HepG2 (cell line): Measurements from ENCODE around the gene MST1R. TPM values are rescaled to one million over a fixed set of nuclear protein-coding genes. Genes with fewer than 3 reads are reported as not detected.

Experiments used
- CBX1 ChIP-seq: IDR thresholded peaks from one replicate; pipeline ENCODE4 v1.6.1; 2016; ENCODE audit warnings: antibody characterized with exemption, low read depth
- ONECUT2 ChIP-seq: sonication (generic); formaldehyde crosslinking; IDR thresholded peaks from 2 replicates; pipeline ENCODE4 v1.4.0; 2020; ENCODE audit warnings: missing genetic modification reagents
- PLRG1 ChIP-seq: fragments of 450-650 bp; conservative IDR thresholded peaks from 2 replicates; pipeline ENCODE4 v1.6.1; 2016
- RFX3 ChIP-seq: IDR thresholded peaks from 2 replicates; pipeline ENCODE4 v1.6.1; 2016; ENCODE audit warnings: missing biosample characterization, missing genetic modification reagents
- SMC3 ChIP-seq: IDR thresholded peaks from 2 replicates; pipeline ENCODE4 v1.6.1; 2011; ENCODE audit warnings: low read length, improper control_type of control experiment
- SOX5 ChIP-seq: IDR thresholded peaks from 2 replicates; pipeline ENCODE4 v1.6.1; 2016; ENCODE audit warnings: borderline replicate concordance
- SP4 ChIP-seq: sonication (generic); formaldehyde crosslinking; IDR thresholded peaks from 2 replicates; pipeline ENCODE4 v1.8.1; 2023; ENCODE audit warnings: mild to moderate bottlenecking, missing genetic modification reagents
- SSRP1 ChIP-seq: IDR thresholded peaks from 2 replicates; pipeline ENCODE4 v1.6.1; 2016; ENCODE audit warnings: control low read depth
- STAG1 ChIP-seq: sonication (generic); formaldehyde crosslinking; IDR thresholded peaks from 2 replicates; pipeline ENCODE4 v1.4.0; 2020; ENCODE audit warnings: missing genetic modification reagents
- XBP1 ChIP-seq: sonication (generic); formaldehyde crosslinking; IDR thresholded peaks from 2 replicates; pipeline ENCODE4 v1.5.0; 2020; ENCODE audit warnings: missing genetic modification reagents
- ZFX ChIP-seq: sonication (generic); formaldehyde crosslinking; IDR thresholded peaks from 2 replicates; pipeline ENCODE4 v1.4.0; 2020; ENCODE audit warnings: mild to moderate bottlenecking, low read depth, missing genetic modification reagents, moderate library complexity
- ZNF12 ChIP-seq: sonication (generic); formaldehyde crosslinking; IDR thresholded peaks from 2 replicates; pipeline ENCODE4 v1.5.0; 2020; ENCODE audit warnings: missing genetic modification reagents
- ZNF431 ChIP-seq: sonication (generic); formaldehyde crosslinking; IDR thresholded peaks from 2 replicates; pipeline ENCODE4 v1.9.0; 2022; ENCODE audit warnings: missing genetic modification reagents, low read depth, mild to moderate bottlenecking, borderline replicate concordance
- ZNF460 ChIP-seq: sonication (generic); formaldehyde crosslinking; IDR thresholded peaks from 2 replicates; pipeline ENCODE4 v1.5.1; 2020; ENCODE audit warnings: missing genetic modification reagents, mild to moderate bottlenecking, borderline replicate concordance
- polyA plus RNA-seq, 8 experiments: library from polyadenylated mRNA; depleted of rRNA in 3 of 8; stranded (reverse) in 7 of 8; unstranded in 1 of 8; fragments of >200 nt; fragmentation: Illumina TruSeq in 4 of 8; extraction: Trizol in 4 of 8; gene quantifications; 2 replicates each; pipeline versions ENCODE4 v1.2.1 to v1.2.3, GENCODE V29; 2011 to 2016; ENCODE audit warnings: low read depth in 4 of 8, missing spikeins in 1 of 8, mixed read lengths in 1 of 8; ENCODE audit not compliant: insufficient read depth in 1 of 8
- total RNA-seq, 5 experiments: library from RNA; depleted of rRNA; stranded (reverse); fragments of >200 nt; fragmentation: Illumina TruSeq; extraction: Trizol; gene quantifications; 2 replicates each; pipeline ENCODE4 v1.2.3, GENCODE V29; 2016; ENCODE audit warnings: low read depth in 1 of 5
- TF ChIP-seq, protein P1 (sequence below): sonication (generic); formaldehyde crosslinking; IDR thresholded peaks from 2 replicates; pipeline ENCODE4 v1.4.0; 2020; ENCODE audit warnings: missing genetic modification reagents
- TF ChIP-seq, protein P2 (sequence below): sonication (generic); formaldehyde crosslinking; IDR thresholded peaks from 2 replicates; pipeline ENCODE4 v1.5.1; 2020; ENCODE audit warnings: missing genetic modification reagents, mild to moderate bottlenecking, borderline replicate concordance
- TF ChIP-seq, protein P3 (sequence below): sonication (generic); formaldehyde crosslinking; conservative IDR thresholded peaks from 2 replicates; pipeline ENCODE4 v1.8.1; 2023; ENCODE audit warnings: missing genetic modification reagents
- TF ChIP-seq, protein P4 (sequence below): sonication (generic); formaldehyde crosslinking; IDR thresholded peaks from 2 replicates; pipeline ENCODE4 v1.8.1; 2023; ENCODE audit warnings: mild to moderate bottlenecking, inconsistent platforms, moderate library complexity, missing genetic modification reagents, borderline replicate concordance
- TF ChIP-seq, protein P5 (sequence below): sonication (generic); formaldehyde crosslinking; IDR thresholded peaks from 2 replicates; pipeline ENCODE4 v1.4.0; 2020; ENCODE audit warnings: mild to moderate bottlenecking, missing genetic modification reagents
- TF ChIP-seq, protein P6 (sequence below): sonication (generic); formaldehyde crosslinking; conservative IDR thresholded peaks from 2 replicates; pipeline ENCODE4 v1.4.0; 2020; ENCODE audit warnings: missing genetic modification reagents

MST1R gene
- total and polyA plus RNA-seq, 2 of the 13 experiments (the other 11 are each of a cell fraction or from before 2014, with no cell fraction given), result 0.11 to 0.77 TPM

DNA sequence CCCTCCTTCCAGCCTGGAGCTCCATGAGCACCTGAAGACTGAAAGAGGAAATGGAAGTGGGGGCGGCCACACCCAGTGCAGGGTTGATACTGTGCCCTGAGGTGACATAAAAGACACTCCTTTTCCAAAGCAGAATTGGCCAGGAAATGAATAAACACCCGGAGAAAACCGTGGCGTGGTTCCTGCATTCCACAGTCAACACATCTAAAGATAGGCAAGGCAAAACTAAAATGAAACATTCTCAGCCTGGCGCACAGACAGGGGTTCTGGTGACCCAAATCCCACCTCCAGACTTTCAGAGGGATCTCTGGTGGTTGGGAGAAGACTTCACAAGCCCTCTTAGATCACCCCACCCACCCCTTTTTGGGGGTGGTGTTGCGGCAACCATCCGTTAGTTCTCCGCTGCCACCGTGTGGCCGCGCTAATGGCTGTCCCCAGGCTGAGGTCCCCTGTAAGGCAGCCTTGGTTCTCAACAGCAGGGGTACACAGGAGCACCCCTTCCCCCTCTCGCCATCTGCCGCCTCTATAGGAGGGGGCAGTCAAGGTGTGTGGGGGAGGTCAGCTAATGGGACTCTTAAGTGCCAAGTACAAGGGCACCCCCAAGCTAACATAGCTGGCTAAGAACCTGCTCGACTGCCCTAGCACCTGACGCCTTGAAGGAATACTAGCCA, 2.5 kb upstream of the MST1R start (continued):
- TF ChIP-seq SP4 (CRISPR knock-in tag) (peak; percentile 40; the same call in 1 of the 2 replicates), XBP1 (CRISPR knock-in tag) (no peak), ZNF431 (CRISPR knock-in tag) (no peak; the same call in 1 of the 2 replicates), SMC3 (peak; percentile 58), CBX1 (no peak), ONECUT2 (no peak), SSRP1 (CRISPR knock-in tag) (no peak), RFX3 (CRISPR knock-in tag) (no peak), ZNF12 (0 out of 2 replicates have a peak, but pooled peaks have one; percentile 48), PLRG1 (no peak), SOX5 (CRISPR knock-in tag) (no peak), ZNF460 (CRISPR knock-in tag) (no peak), ZFX (no peak), STAG1 (CRISPR knock-in tag) (peak; percentile 85)
- TF ChIP-seq, protein P1, sequence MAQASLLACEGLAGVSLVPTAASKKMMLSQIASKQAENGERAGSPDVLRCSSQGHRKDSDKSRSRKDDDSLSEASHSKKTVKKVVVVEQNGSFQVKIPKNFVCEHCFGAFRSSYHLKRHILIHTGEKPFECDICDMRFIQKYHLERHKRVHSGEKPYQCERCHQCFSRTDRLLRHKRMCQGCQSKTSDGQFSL (CRISPR knock-in tag), result 0 out of 2 replicates have a peak, but pooled peaks have one; percentile 49
- TF ChIP-seq, protein P2, sequence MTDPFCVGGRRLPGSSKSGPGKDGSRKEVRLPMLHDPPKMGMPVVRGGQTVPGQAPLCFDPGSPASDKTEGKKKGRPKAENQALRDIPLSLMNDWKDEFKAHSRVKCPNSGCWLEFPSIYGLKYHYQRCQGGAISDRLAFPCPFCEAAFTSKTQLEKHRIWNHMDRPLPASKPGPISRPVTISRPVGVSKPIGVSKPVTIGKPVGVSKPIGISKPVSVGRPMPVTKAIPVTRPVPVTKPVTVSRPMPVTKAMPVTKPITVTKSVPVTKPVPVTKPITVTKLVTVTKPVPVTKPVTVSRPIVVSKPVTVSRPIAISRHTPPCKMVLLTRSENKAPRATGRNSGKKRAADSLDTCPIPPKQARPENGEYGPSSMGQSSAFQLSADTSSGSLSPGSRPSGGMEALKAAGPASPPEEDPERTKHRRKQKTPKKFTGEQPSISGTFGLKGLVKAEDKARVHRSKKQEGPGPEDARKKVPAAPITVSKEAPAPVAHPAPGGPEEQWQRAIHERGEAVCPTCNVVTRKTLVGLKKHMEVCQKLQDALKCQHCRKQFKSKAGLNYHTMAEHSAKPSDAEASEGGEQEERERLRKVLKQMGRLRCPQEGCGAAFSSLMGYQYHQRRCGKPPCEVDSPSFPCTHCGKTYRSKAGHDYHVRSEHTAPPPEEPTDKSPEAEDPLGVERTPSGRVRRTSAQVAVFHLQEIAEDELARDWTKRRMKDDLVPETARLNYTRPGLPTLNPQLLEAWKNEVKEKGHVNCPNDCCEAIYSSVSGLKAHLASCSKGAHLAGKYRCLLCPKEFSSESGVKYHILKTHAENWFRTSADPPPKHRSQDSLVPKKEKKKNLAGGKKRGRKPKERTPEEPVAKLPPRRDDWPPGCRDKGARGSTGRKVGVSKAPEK (CRISPR knock-in tag), result no peak
- TF ChIP-seq, protein P3, sequence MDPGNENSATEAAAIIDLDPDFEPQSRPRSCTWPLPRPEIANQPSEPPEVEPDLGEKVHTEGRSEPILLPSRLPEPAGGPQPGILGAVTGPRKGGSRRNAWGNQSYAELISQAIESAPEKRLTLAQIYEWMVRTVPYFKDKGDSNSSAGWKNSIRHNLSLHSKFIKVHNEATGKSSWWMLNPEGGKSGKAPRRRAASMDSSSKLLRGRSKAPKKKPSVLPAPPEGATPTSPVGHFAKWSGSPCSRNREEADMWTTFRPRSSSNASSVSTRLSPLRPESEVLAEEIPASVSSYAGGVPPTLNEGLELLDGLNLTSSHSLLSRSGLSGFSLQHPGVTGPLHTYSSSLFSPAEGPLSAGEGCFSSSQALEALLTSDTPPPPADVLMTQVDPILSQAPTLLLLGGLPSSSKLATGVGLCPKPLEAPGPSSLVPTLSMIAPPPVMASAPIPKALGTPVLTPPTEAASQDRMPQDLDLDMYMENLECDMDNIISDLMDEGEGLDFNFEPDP (CRISPR knock-in tag), result no peak
- TF ChIP-seq, protein P4, sequence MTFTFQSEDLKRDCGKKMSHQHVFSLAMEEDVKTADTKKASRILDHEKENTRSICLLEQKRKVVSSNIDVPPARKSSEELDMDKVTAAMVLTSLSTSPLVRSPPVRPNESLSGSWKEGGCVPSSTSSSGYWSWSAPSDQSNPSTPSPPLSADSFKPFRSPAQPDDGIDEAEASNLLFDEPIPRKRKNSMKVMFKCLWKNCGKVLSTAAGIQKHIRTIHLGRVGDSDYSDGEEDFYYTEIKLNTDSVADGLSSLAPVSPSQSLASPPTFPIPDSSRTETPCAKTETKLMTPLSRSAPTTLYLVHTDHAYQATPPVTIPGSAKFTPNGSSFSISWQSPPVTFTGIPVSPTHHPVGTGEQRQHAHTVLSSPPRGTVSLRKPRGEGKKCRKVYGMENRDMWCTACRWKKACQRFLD (CRISPR knock-in tag), result no peak
- TF ChIP-seq, protein P5, sequence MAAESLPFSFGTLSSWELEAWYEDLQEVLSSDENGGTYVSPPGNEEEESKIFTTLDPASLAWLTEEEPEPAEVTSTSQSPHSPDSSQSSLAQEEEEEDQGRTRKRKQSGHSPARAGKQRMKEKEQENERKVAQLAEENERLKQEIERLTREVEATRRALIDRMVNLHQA (CRISPR knock-in tag), result no peak
- TF ChIP-seq, protein P6, sequence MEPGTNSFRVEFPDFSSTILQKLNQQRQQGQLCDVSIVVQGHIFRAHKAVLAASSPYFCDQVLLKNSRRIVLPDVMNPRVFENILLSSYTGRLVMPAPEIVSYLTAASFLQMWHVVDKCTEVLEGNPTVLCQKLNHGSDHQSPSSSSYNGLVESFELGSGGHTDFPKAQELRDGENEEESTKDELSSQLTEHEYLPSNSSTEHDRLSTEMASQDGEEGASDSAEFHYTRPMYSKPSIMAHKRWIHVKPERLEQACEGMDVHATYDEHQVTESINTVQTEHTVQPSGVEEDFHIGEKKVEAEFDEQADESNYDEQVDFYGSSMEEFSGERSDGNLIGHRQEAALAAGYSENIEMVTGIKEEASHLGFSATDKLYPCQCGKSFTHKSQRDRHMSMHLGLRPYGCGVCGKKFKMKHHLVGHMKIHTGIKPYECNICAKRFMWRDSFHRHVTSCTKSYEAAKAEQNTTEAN (CRISPR knock-in tag), result no peak
- TF ChIP-seq, all 625 proteins: peak for 19
